ENCODE results near the gene C1QL4.

DNA sequence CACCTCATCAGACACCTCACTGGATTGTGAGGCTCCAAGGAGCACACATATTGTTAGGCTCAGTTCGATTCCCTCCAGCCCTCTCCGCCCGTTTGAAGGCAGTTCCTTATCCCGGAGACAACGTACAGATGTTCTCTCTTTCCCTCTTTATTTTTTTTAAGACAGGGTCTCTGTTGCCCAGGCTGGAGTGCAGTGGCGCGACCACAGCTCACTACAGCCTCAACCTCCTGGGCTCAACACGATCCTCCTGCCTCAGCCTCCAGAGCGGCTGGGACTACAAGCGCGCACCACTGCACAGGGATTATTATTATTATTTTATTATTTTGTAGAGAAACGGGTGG lies 14.7 kb downstream of the C1QL4 start:
- no peak for TF ChIP-seq EZH2 (IDR thresholded peaks at IDR 0.05; ENCODE audit: borderline replicate concordance, low read length)
- TF ChIP-seq, protein P1, sequence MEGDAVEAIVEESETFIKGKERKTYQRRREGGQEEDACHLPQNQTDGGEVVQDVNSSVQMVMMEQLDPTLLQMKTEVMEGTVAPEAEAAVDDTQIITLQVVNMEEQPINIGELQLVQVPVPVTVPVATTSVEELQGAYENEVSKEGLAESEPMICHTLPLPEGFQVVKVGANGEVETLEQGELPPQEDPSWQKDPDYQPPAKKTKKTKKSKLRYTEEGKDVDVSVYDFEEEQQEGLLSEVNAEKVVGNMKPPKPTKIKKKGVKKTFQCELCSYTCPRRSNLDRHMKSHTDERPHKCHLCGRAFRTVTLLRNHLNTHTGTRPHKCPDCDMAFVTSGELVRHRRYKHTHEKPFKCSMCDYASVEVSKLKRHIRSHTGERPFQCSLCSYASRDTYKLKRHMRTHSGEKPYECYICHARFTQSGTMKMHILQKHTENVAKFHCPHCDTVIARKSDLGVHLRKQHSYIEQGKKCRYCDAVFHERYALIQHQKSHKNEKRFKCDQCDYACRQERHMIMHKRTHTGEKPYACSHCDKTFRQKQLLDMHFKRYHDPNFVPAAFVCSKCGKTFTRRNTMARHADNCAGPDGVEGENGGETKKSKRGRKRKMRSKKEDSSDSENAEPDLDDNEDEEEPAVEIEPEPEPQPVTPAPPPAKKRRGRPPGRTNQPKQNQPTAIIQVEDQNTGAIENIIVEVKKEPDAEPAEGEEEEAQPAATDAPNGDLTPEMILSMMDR (IDR thresholded peaks at IDR 0.05; ENCODE audit: low read length): no peak

Data from OCI-LY1 (cell line).